ENCODE measurements around the gene PLEKHM1. TPM values are rescaled to one million over a fixed set of nuclear protein-coding genes. Genes with fewer than 3 reads are reported as not detected.
"Not testable (repeated sequence)": the region's sequence is repeated elsewhere in the genome, so short reads cannot be mapped to it uniquely, and the experiment has no call there.

The PLEKHM1 gene
- total and polyA plus RNA-seq, 2 of the 4 experiments (the other 2 are of a cell fraction): 4.7 to 16.4 TPM

DNA sequence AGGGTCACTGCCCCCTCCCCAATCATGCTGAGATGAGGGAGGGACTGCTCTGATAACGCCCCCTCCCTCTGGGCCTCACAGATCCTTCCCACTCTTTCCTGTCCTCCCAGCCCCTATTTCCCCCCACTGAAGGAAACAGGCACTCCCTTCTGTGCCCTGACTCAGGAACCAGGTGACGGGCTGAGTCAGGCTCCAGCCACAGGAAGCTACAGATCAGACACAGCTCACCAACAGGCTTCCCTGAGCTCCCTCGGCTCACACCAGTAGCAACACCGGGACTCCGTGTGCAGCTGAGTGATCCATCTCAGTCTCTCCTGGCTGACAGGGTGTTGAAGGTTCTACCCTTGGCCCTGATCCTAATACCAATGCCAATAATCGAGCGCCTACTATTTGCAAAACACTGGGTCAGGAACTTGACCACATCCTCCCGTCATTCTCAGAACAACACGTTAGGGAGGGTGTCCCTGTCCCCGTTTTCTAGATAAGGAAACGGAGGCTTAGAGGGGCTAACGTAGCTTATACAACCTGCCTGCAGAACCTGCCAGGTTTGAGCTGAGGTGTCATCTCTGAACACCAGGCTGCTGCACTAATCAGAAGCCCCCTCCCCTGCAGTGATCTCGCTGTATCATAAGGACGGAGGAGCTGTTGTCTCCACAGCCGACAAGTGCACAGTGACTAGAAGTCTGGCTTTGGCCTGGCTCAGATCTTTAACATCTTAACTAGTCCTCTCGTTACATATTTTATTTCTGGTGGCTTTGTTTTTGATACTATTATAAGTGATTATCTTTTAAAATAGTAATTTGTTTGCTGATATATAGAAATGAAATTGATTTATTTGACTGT is 44.4 kb downstream of the PLEKHM1 start:
- dilution Hi-C loops (cut with HindIII; ENCODE audit: low sequenced_read_pairs, unreplicated experiment); H2BK15ac ChIP-seq (ENCODE audit: low read depth, low read length); H3K9ac ChIP-seq (ENCODE audit: low read depth, low read length); H3K18ac ChIP-seq (ENCODE audit: low read depth, low read length); H3K27ac ChIP-seq (ENCODE audit: insufficient read depth, low read length); H3K56ac ChIP-seq (ENCODE audit: extremely low read depth, insufficient read depth, low read length); H4K91ac ChIP-seq (ENCODE audit: insufficient read depth, low read depth, low read length); H4K20me1 ChIP-seq (ENCODE audit: insufficient read depth, low read length); H3K27me3 ChIP-seq (ENCODE audit: control insufficient read depth, insufficient read depth, low read length); H3K4ac ChIP-seq (ENCODE audit: low read depth, low read length); H3K4me3 ChIP-seq (ENCODE audit: insufficient read depth, low read depth, low read length); H2AK5ac ChIP-seq (ENCODE audit: low read depth, low read length); H3K79me1 ChIP-seq (ENCODE audit: low read depth in 1 of 2, low read length in 2 of 2); H3K9me1 ChIP-seq (ENCODE audit: insufficient read depth, low read length); H2AK9ac ChIP-seq (replicated peaks; ENCODE audit: low read depth, low read length, poor library complexity); H2BK120ac ChIP-seq (ENCODE audit: low read depth, low read length); BruUV-seq (replicated peaks); in situ Hi-C loops (cut with MboI; ENCODE audit: low sequenced_read_pairs); H3K4me2 ChIP-seq (ENCODE audit: low read depth, low read length); H3K23ac ChIP-seq (ENCODE audit: low read depth, low read length); CTCF ChIA-PET; intact Hi-C loops (cut with micrococcal nuclease); H3K9me3 ChIP-seq (ENCODE audit: control insufficient read depth, insufficient read depth, low read length); H4K5ac ChIP-seq (ENCODE audit: low read depth, low read length); H3K4me1 ChIP-seq (ENCODE audit: control insufficient read depth, insufficient read depth, low read length); H3K14ac ChIP-seq (replicated peaks; ENCODE audit: low read depth, low read length); H4K8ac ChIP-seq (ENCODE audit: low read depth in 2 of 2, low read length in 2 of 2); POLR2A ChIA-PET (ENCODE audit: unreplicated experiment); H2BK20ac ChIP-seq (ENCODE audit: low read depth, low read length); H2AFZ ChIP-seq (replicated peaks; ENCODE audit: low read length, poor library complexity): not testable (repeated sequence)
- TF ChIP-seq FOS (IDR thresholded peaks at IDR 0.05; ENCODE audit: low read depth, low read length) (0 out of 2 replicates have a peak, but pooled peaks have one; percentile 11), USF2 (IDR thresholded peaks at IDR 0.05; ENCODE audit: low read depth, low read length) (peak; percentile 60)
- no CpG with 5 or more reads among the region's 16 CpGs for WGBS, 2 experiments (ENCODE audit: extremely low coverage in 2 of 2, insufficient read length in 1 of 2)
- Histone ChIP-seq H3K36me3 (ENCODE audit: control insufficient read depth, insufficient read depth, low read length) (peaks cover 18% of the 10 kb centered on the region), H2BK5ac (ENCODE audit: low read depth, low read length, poor library complexity, severe bottlenecking) (peak overlapping the region; percentile 54)
- DNase-seq: peak; percentile 81
- peak; percentile 84 for ATAC-seq (ENCODE audit: low read depth)

- DNase-seq; H2BK120ac ChIP-seq (ENCODE audit: low read depth, low read length); H3K9ac ChIP-seq (ENCODE audit: low read depth, low read length); H3K4ac ChIP-seq (ENCODE audit: low read depth, low read length); H3K27me3 ChIP-seq (ENCODE audit: control insufficient read depth, insufficient read depth, low read length); POLR2A ChIA-PET (ENCODE audit: unreplicated experiment); H2BK15ac ChIP-seq (ENCODE audit: low read depth, low read length); H2AK5ac ChIP-seq (ENCODE audit: low read depth, low read length); H4K91ac ChIP-seq (ENCODE audit: insufficient read depth, low read depth, low read length); H3K56ac ChIP-seq (ENCODE audit: extremely low read depth, insufficient read depth, low read length); dilution Hi-C loops (cut with HindIII; ENCODE audit: low sequenced_read_pairs, unreplicated experiment); H2AK9ac ChIP-seq (replicated peaks; ENCODE audit: low read depth, low read length, poor library complexity); BruUV-seq (replicated peaks); H4K5ac ChIP-seq (ENCODE audit: low read depth, low read length); H3K23ac ChIP-seq (ENCODE audit: low read depth, low read length); H3K79me1 ChIP-seq (ENCODE audit: low read depth in 1 of 2, low read length in 2 of 2); H2BK20ac ChIP-seq (ENCODE audit: low read depth, low read length); H4K20me1 ChIP-seq (ENCODE audit: insufficient read depth, low read length); H3K14ac ChIP-seq (replicated peaks; ENCODE audit: low read depth, low read length); H3K9me1 ChIP-seq (ENCODE audit: insufficient read depth, low read length); H2AFZ ChIP-seq (replicated peaks; ENCODE audit: low read length, poor library complexity); H3K18ac ChIP-seq (ENCODE audit: low read depth, low read length); in situ Hi-C loops (cut with MboI; ENCODE audit: low sequenced_read_pairs); H4K8ac ChIP-seq (ENCODE audit: low read depth in 2 of 2, low read length in 2 of 2); H2BK5ac ChIP-seq (ENCODE audit: low read depth, low read length, poor library complexity, severe bottlenecking); H3K27ac ChIP-seq (ENCODE audit: insufficient read depth, low read length); ATAC-seq (ENCODE audit: low read depth); H3K9me3 ChIP-seq (ENCODE audit: control insufficient read depth, insufficient read depth, low read length); intact Hi-C loops (cut with micrococcal nuclease); CTCF ChIA-PET; H3K4me1 ChIP-seq (ENCODE audit: control insufficient read depth, insufficient read depth, low read length); H3K4me3 ChIP-seq (ENCODE audit: insufficient read depth, low read depth, low read length); H3K4me2 ChIP-seq (ENCODE audit: low read depth, low read length): not testable (repeated sequence)
- 100% methylated on average over 3 of the region's 21 CpGs; no CpG with 5 or more reads in 1 of the 2 experiments for WGBS, 2 experiments (ENCODE audit: extremely low coverage in 2 of 2, insufficient read length in 1 of 2)
- H3K36me3 ChIP-seq (ENCODE audit: control insufficient read depth, insufficient read depth, low read length): peaks cover 18% of the 10 kb centered on the region
Observed at GRCh38 chr17:45444856-45445820, 45.4 kb downstream of the PLEKHM1 start.
